PC-3 (cell line): ENCODE results near the gene ADAMTSL1. TPM values are rescaled to one million over a fixed set of nuclear protein-coding genes. Genes with fewer than 3 reads are reported as not detected.

Experiments used
- ATAC-seq: fragments of 200-7000 bp; cut with Tn5 transposase; 2 replicates; pipeline ENCODE4 v1.9.1; 2020; ENCODE audit warnings: mild to moderate bottlenecking, moderate library complexity
- BruUV-seq: library from RNA; stranded (reverse); fragments of 400-500 nt; replicated peaks from 2 replicates; lab custom pipeline; 2021; lab: Mats Ljungman, UMichigan
- CTCF ChIA-PET: fragments of 300-600 bp; sonication (Branson Sonifier 250); formaldehyde crosslinking; loops from one replicate; lab custom pipeline; 2022; ENCODE audit warnings: antibody characterized with exemption; lab: Charles Lee
- POLR2A ChIA-PET: fragments of 300-600 bp; sonication (Branson Sonifier 250); formaldehyde crosslinking; loops from one replicate; lab custom pipeline; 2022; ENCODE audit warnings: antibody characterized with exemption; ENCODE audit not compliant: unreplicated experiment; lab: Charles Lee
- DNase-seq: peaks from one replicate; pipeline ENCODE4 v3.0.0-alpha.2; 2015
- H2AFZ ChIP-seq: fragments of 300-600 bp; sonication (generic); 2 replicates; pipeline ENCODE4 v1.6.0; 2016; ENCODE audit warnings: antibody characterized with exemption, low read length
- H3F3A ChIP-seq: fragments of 300-600 bp; sonication (generic); one replicate; pipeline ENCODE4 v1.6.0; 2017; ENCODE audit warnings: antibody characterized with exemption, low read length, control low read depth, mild to moderate bottlenecking; ENCODE audit not compliant: unreplicated experiment
- H3K27ac ChIP-seq: fragments of 300-600 bp; sonication (generic); 2 replicates; pipeline ENCODE4 v1.5.1; 2016; ENCODE audit warnings: mild to moderate bottlenecking, low read length
- H3K27me3 ChIP-seq: fragments of 300-600 bp; sonication (generic); 2 replicates; pipeline ENCODE4 v1.6.1; 2016; ENCODE audit warnings: low read length, mixed read lengths
- H3K36me3 ChIP-seq: fragments of 300-600 bp; sonication (generic); 2 replicates; pipeline ENCODE4 v1.6.1; 2016; ENCODE audit warnings: low read depth, mixed run types, low read length, mixed read lengths
- H3K4me1 ChIP-seq: fragments of 300-600 bp; sonication (generic); 2 replicates; pipeline ENCODE4 v1.5.1; 2016; ENCODE audit warnings: low read length; ENCODE audit not compliant: insufficient read depth
- H3K4me2 ChIP-seq: fragments of 300-600 bp; sonication (generic); 2 replicates; pipeline ENCODE4 v1.6.0; 2016; ENCODE audit warnings: low read length
- H3K4me3 ChIP-seq: fragments of 300-600 bp; sonication (generic); 2 replicates; pipeline ENCODE4 v1.5.1; 2016; ENCODE audit warnings: mild to moderate bottlenecking, low read length, mixed read lengths
- H3K79me2 ChIP-seq: fragments of 300-600 bp; sonication (generic); 2 replicates; pipeline ENCODE4 v1.6.1; 2017; ENCODE audit warnings: low read length, mixed read lengths
- H3K9ac ChIP-seq: fragments of 300-600 bp; sonication (generic); 2 replicates; pipeline ENCODE4 v1.6.0; 2016; ENCODE audit warnings: mild to moderate bottlenecking, low read length
- H3K9me2 ChIP-seq: fragments of 300-600 bp; sonication (generic); replicated peaks from 2 replicates; pipeline ENCODE4 v1.6.1; 2016; ENCODE audit warnings: mixed run types, low read length, mixed read lengths
- H3K9me3 ChIP-seq: fragments of 300-600 bp; sonication (generic); 2 replicates; pipeline ENCODE4 v1.6.1; 2016; ENCODE audit warnings: low read length, mixed read lengths
- H4K20me1 ChIP-seq: fragments of 300-600 bp; sonication (generic); 2 replicates; pipeline ENCODE4 v1.6.1; 2016; ENCODE audit warnings: low read length, mixed read lengths
- EZH2 ChIP-seq: fragments of 300-600 bp; sonication (generic); IDR thresholded peaks from one replicate; pipeline ENCODE4 v1.6.1; 2017; ENCODE audit warnings: antibody characterized with exemption, mild to moderate bottlenecking, low read length; ENCODE audit not compliant: unreplicated experiment
- EZH2phosphoT487 ChIP-seq: fragments of 300-600 bp; sonication (generic); IDR thresholded peaks from 2 replicates; pipeline ENCODE4 v1.6.1; 2018; ENCODE audit warnings: mild to moderate bottlenecking, antibody characterized with exemption, low read length, borderline replicate concordance
- intact Hi-C: fragments of 100-400 bp; cut with micrococcal nuclease; formaldehyde crosslinking; loops from 2 replicates; pipeline ENCODE4 v1.9.0; 2023
- total RNA-seq: library from RNA; depleted of rRNA; stranded (reverse); fragments of >200 nt; gene quantifications from 2 replicates; pipeline ENCODE4 v1.2.3, GENCODE V29; 2014
- TF ChIP-seq, protein P1 (sequence below): fragments of 300-600 bp; sonication (generic); conservative IDR thresholded peaks from 2 replicates; pipeline ENCODE4 v1.5.1; 2017; ENCODE audit warnings: antibody characterized with exemption, low read depth, mild to moderate bottlenecking, low read length

ADAMTSL1 gene
- total RNA-seq, 1 experiment from 2014 or later, result 0.26 TPM

GRCh38 chr9:18490641-18491370 lies 16.9 kb downstream of the ADAMTSL1 start:
- CTCF ChIA-PET, result interaction anchor here (0.5 kb wide), 1 partner anchor 17 kb away, joined by 3 read pairs; the partner anchor contains the start of gene ADAMTSL1
- intact Hi-C loops, result loop anchor here (1.0 to 5.0 kb wide), 8 partner anchors 11 to 331 kb away; no protein-coding TSS in a partner anchor

GRCh38 chr9:18492612-18493011 lies 18.7 kb downstream of the ADAMTSL1 start:
- Histone ChIP-seq H3K4me3 (0 out of 2 replicates have a peak overlapping the region, but pooled peaks have one; percentile 6), H3F3A (peaks cover 8% of the 10 kb centered on the region), H3K27ac (peak overlapping the region; percentile 99), H3K9ac (peak overlapping the region; percentile 93), H2AFZ (no peak overlapping the region), H4K20me1 (no peaks in the 10 kb centered on the region), H3K27me3 (no peaks in the 10 kb centered on the region), H3K36me3 (no peaks in the 10 kb centered on the region), H3K9me2 (no peaks in the 10 kb centered on the region), H3K9me3 (no peaks in the 10 kb centered on the region), H3K4me2 (peak overlapping the region; percentile 79), H3K4me1 (peaks cover 59% of the 10 kb centered on the region), H3K79me2 (no peaks in the 10 kb centered on the region)
- peak; percentile 29 for ATAC-seq
- no TSS peak for BruUV-seq
- CTCF ChIA-PET, result no interaction called here
- intact Hi-C loops, result loop anchor here (5.0 kb wide), 4 partner anchors 50 to 330 kb away; no protein-coding TSS in a partner anchor
- no peak for TF ChIP-seq EZH2
- TF ChIP-seq, protein P1, sequence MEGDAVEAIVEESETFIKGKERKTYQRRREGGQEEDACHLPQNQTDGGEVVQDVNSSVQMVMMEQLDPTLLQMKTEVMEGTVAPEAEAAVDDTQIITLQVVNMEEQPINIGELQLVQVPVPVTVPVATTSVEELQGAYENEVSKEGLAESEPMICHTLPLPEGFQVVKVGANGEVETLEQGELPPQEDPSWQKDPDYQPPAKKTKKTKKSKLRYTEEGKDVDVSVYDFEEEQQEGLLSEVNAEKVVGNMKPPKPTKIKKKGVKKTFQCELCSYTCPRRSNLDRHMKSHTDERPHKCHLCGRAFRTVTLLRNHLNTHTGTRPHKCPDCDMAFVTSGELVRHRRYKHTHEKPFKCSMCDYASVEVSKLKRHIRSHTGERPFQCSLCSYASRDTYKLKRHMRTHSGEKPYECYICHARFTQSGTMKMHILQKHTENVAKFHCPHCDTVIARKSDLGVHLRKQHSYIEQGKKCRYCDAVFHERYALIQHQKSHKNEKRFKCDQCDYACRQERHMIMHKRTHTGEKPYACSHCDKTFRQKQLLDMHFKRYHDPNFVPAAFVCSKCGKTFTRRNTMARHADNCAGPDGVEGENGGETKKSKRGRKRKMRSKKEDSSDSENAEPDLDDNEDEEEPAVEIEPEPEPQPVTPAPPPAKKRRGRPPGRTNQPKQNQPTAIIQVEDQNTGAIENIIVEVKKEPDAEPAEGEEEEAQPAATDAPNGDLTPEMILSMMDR, result no peak
- TF ChIP-seq EZH2phosphoT487, result no peak
- POLR2A ChIA-PET, result interaction anchor here (0.5 to 0.7 kb wide), 2 partner anchors 23 to 33 kb away, joined by 3 to 6 read pairs; no protein-coding TSS in a partner anchor
- DNase-seq, result peak; percentile 46

More at GRCh38 chr9:18490641-18491370, 16.9 kb downstream of the ADAMTSL1 start:
- DNase-seq (peak; percentile 92), ATAC-seq (peak; percentile 75)
- no peaks in the 10 kb centered on the region for H3K27me3 ChIP-seq
- TF ChIP-seq, protein P1, result no peak
- TF ChIP-seq EZH2phosphoT487 (no peak), EZH2 (no peak)
- POLR2A ChIA-PET, result no interaction called here
- H3K4me2 ChIP-seq, result peak overlapping the region; percentile 79
- H3K9me2 ChIP-seq, result no peaks in the 10 kb centered on the region
- no peaks in the 10 kb centered on the region for H4K20me1 ChIP-seq
- peaks cover 59% of the 10 kb centered on the region for H3K4me1 ChIP-seq
- peak overlapping the region; percentile 99 for H3K27ac ChIP-seq
- no peaks in the 10 kb centered on the region for H3K9me3 ChIP-seq
- H3K36me3 ChIP-seq, result no peaks in the 10 kb centered on the region
- H3K79me2 ChIP-seq, result no peaks in the 10 kb centered on the region
- H3K9ac ChIP-seq, result peak overlapping the region; percentile 93
- peak overlapping the region; percentile 50; the same call in 1 of the 2 replicates for H3K4me3 ChIP-seq
- peaks cover 8% of the 10 kb centered on the region for H3F3A ChIP-seq
- TSS peak; percentile 96 for BruUV-seq
- peak overlapping the region; percentile 52; the same call in 1 of the 2 replicates for H2AFZ ChIP-seq
